ENCODE data around the gene TBL1X. TPM values are rescaled to one million over a fixed set of nuclear protein-coding genes. Genes with fewer than 3 reads are reported as not detected.

TBL1X gene
- total RNA-seq, 4 donors from 2014 or later = 15.0 to 19.4 (median 16.3) TPM

DNA sequence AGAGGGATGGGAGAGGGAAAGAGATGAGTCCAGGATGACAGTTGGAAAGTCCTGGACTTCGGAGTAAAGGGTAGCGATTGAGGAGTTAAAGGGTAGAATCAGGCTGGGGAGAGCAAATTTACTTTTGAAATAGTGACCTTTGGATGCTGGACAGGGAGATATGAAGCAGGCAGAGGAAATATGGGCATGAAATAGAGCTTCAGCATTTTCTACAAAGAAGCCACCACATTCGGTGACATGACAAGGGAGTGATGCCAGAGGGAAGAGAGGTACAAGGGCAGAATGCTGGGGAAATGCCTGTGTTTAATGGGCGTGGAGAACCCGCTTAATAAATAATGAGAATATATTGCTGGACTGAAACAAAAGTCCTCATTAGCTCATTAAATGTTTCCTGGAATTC lies 92.7 kb downstream of the TBL1X start:
- TF ChIP-seq, protein P1, sequence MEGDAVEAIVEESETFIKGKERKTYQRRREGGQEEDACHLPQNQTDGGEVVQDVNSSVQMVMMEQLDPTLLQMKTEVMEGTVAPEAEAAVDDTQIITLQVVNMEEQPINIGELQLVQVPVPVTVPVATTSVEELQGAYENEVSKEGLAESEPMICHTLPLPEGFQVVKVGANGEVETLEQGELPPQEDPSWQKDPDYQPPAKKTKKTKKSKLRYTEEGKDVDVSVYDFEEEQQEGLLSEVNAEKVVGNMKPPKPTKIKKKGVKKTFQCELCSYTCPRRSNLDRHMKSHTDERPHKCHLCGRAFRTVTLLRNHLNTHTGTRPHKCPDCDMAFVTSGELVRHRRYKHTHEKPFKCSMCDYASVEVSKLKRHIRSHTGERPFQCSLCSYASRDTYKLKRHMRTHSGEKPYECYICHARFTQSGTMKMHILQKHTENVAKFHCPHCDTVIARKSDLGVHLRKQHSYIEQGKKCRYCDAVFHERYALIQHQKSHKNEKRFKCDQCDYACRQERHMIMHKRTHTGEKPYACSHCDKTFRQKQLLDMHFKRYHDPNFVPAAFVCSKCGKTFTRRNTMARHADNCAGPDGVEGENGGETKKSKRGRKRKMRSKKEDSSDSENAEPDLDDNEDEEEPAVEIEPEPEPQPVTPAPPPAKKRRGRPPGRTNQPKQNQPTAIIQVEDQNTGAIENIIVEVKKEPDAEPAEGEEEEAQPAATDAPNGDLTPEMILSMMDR (IDR thresholded peaks at IDR 0.05; ENCODE audit: low read depth) = no peak

DNA sequence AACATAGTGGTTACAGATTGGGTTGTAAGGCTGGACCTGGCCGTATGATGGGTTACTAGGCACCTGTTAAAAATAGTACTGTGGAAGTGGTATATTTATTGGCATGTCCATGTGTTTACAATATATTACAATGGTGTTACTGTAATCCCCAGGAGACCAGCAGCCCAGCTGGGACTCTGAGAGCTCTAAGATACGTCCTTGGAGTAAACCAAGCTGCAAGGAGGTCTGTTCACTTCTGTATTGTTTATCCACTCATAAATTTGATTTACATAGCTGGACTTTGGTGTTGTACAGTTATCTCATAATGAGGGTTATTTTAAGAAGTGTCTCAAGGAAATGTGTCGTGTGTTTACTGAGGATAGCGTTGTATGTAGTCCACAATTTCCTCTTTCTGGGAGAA lies 93.8 kb downstream of the TBL1X start:
- TF ChIP-seq, protein P1 (IDR thresholded peaks at IDR 0.05; ENCODE audit: low read depth) = no peak

DNA sequence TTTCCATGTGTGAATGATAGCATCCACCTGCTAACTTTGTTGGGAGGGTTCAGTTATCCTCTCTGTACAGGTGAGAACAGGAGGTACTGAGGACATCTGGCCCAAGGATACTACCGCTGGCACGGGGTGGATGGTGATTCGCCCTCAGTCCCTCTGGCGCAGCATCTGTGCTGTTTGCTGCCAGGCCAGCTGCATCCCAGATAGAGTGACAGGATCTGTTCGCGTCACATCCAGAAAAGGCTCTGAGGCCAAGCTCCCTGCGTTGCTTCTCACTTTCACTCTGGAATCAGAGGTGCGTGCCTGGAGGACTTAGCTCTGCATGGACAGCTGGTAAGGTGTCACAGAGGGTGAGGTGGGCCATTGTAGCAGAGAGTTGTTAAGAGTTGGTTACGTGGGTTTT lies 95.4 kb downstream of the TBL1X start:
- TF ChIP-seq, protein P1 (IDR thresholded peaks at IDR 0.05; ENCODE audit: low read depth) = no peak

DNA sequence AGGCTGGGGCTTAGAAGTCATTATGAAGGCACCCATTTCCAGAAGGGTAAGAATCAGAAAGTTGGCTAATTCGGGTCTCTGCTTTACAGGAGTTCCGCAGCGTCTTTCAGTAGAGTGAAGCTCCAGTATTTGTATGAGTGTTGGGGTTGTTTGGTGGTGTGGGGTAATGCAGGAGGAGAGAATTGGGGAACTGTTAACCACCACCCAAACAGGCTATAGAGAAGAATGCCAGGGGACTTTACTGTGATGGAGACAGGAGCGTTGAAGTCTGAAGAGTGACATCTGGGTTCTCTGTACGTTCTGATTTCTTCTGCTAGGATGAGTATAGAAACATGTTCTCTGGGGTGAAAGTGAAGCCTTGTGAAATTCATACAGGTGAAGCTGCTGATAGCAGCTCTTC lies 96.3 kb downstream of the TBL1X start:
- TF ChIP-seq, protein P1 (IDR thresholded peaks at IDR 0.05; ENCODE audit: low read depth) = no peak

DNA sequence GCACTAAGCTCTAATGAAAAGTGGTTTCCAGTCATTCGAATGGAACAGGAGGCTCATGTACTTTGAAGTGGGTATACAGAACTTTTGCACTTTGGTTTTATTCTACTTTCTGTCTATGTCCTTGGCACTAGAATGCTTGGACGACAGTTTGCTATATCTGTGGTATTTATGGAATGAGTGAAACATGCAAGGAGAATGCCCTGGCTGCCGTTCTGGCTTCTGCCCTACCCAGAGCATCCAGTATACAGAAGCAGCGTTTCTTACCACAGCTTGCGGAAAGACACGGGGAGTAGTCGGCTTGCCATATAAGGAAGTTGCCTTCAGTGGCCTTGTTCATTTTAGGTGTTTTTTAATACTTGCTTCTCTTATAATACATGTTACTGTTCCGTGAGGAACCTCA lies 98.0 kb downstream of the TBL1X start:
- TF ChIP-seq, protein P1 (IDR thresholded peaks at IDR 0.05; ENCODE audit: low read depth) = no peak

DNA sequence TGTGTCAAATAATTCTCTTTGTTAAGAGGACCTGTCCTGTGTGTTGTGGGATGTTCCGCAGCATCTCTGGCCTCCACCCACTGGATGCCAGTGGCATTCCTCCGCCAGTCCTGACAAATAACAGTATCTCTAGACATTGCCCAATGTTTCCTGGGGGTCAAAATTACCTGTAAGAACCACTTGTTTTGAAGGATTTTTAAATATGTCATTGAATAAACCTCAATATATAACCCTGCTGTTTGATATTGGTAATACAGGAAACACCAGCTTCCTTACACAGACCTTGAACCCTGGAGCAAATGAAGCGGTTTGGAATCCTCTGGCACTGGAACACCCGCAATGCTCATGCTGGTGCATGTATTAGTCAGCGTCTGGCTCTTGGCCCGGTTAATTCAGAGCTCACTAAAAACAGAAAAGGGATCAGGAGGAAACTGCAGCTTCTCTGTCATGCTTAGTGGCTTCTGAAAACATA lies 101.3 kb downstream of the TBL1X start:
- TF ChIP-seq, protein P1 (IDR thresholded peaks at IDR 0.05; ENCODE audit: low read depth) = no peak

DNA sequence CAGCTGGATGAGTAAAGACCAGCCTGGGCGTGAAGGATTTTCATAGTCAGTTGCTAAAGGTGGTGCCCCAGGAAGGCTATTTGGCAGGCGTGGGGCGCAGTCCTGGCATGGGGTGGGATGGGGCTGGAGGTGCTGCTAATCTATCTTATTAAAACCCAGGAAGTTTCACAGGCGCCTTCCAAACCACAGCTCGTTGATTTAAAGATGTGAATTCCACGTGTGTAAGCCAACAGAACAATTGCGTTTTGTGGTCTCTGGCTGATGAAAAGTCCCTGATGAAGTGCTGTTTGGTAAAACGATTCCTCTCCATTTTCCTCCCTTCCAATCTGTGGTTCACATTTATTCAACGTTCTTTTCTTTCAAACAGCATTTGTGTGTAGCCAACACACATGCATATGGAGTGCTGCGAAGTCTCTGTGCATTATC lies 105.0 kb downstream of the TBL1X start:
- TF ChIP-seq, protein P1 (IDR thresholded peaks at IDR 0.05; ENCODE audit: low read depth) = no peak

Data from subcutaneous adipose tissue (tissue), 4 donors.